PC-3 (cell line): ENCODE results near the gene PTPA.

Experiments
- EZH2phosphoT487 ChIP-seq: fragments of 300-600 bp; sonication (generic); IDR thresholded peaks from 2 replicates; pipeline ENCODE4 v1.6.1; 2018; ENCODE audit warnings: mild to moderate bottlenecking, antibody characterized with exemption, low read length, borderline replicate concordance
- TF ChIP-seq, protein P1 (sequence below): fragments of 300-600 bp; sonication (generic); conservative IDR thresholded peaks from 2 replicates; pipeline ENCODE4 v1.5.1; 2017; ENCODE audit warnings: antibody characterized with exemption, low read depth, mild to moderate bottlenecking, low read length

- TF ChIP-seq, protein P1, sequence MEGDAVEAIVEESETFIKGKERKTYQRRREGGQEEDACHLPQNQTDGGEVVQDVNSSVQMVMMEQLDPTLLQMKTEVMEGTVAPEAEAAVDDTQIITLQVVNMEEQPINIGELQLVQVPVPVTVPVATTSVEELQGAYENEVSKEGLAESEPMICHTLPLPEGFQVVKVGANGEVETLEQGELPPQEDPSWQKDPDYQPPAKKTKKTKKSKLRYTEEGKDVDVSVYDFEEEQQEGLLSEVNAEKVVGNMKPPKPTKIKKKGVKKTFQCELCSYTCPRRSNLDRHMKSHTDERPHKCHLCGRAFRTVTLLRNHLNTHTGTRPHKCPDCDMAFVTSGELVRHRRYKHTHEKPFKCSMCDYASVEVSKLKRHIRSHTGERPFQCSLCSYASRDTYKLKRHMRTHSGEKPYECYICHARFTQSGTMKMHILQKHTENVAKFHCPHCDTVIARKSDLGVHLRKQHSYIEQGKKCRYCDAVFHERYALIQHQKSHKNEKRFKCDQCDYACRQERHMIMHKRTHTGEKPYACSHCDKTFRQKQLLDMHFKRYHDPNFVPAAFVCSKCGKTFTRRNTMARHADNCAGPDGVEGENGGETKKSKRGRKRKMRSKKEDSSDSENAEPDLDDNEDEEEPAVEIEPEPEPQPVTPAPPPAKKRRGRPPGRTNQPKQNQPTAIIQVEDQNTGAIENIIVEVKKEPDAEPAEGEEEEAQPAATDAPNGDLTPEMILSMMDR, result peak; percentile 81
- no peak for TF ChIP-seq EZH2phosphoT487
Observed at GRCh38 chr9:129143031-129143927, 32.1 kb downstream of the PTPA start.
